ACC112 (cell line): ENCODE measurements around the gene GABBR2.

Experiments used
- H2AFZ ChIP-seq: fragments of 200-600 bp; sonication (generic); one replicate; pipeline ENCODE4 v1.6.0; 2017; ENCODE audit warnings: antibody characterized with exemption, low read length; ENCODE audit not compliant: unreplicated experiment
- H3K27ac ChIP-seq: fragments of 200-600 bp; sonication (generic); 2 replicates; pipeline ENCODE4 v1.5.1; 2014; ENCODE audit warnings: low read depth, mild to moderate bottlenecking, antibody characterized with exemption, low read length, moderate library complexity
- H3K27me3 ChIP-seq: fragments of 200-600 bp; sonication (generic); 2 replicates; pipeline ENCODE4 v1.6.1; 2014; ENCODE audit warnings: mild to moderate bottlenecking, antibody characterized with exemption, low read length, moderate library complexity, mixed read lengths; ENCODE audit not compliant: insufficient read depth
- H3K36me3 ChIP-seq: fragments of 200-600 bp; sonication (generic); 2 replicates; pipeline ENCODE4 v1.6.1; 2016; ENCODE audit warnings: mild to moderate bottlenecking, antibody characterized with exemption, low read length, moderate library complexity, mixed read lengths; ENCODE audit not compliant: insufficient read depth
- H3K4me1 ChIP-seq: fragments of 200-600 bp; sonication (generic); one replicate; pipeline ENCODE4 v1.6.1; 2016; ENCODE audit warnings: low read length, mixed read lengths; ENCODE audit not compliant: insufficient read depth, unreplicated experiment, control insufficient read depth
- H3K4me3 ChIP-seq: fragments of 200-600 bp; sonication (generic); 2 replicates; pipeline ENCODE4 v1.5.1; 2014; ENCODE audit warnings: mild to moderate bottlenecking, low read depth, low read length
- H3K79me2 ChIP-seq: fragments of 200-600 bp; sonication (generic); one replicate; pipeline ENCODE4 v1.6.0; 2016; ENCODE audit warnings: low read length; ENCODE audit not compliant: control insufficient read depth, unreplicated experiment, insufficient read depth

The GABBR2 gene

GRCh38 chr9:98445576-98445975 lies 263.2 kb downstream of the GABBR2 start:
- no peak overlapping the region for H3K4me3 ChIP-seq
- H3K79me2 ChIP-seq: no peaks in the 10 kb centered on the region
- H2AFZ ChIP-seq: no peak overlapping the region
- H3K27me3 ChIP-seq: no peaks in the 10 kb centered on the region
- peaks cover 3% of the 10 kb centered on the region for H3K4me1 ChIP-seq
- H3K36me3 ChIP-seq: no peaks in the 10 kb centered on the region
- no peak overlapping the region for H3K27ac ChIP-seq

- H3K4me1 ChIP-seq: no peaks in the 10 kb centered on the region
- no peaks in the 10 kb centered on the region for H3K79me2 ChIP-seq
- no peak overlapping the region for H3K4me3 ChIP-seq
- H3K27me3 ChIP-seq: no peaks in the 10 kb centered on the region
- no peak overlapping the region for H2AFZ ChIP-seq
- H3K27ac ChIP-seq: no peak overlapping the region
- H3K36me3 ChIP-seq: no peaks in the 10 kb centered on the region
Observed at GRCh38 chr9:98444601-98445000, 264.1 kb downstream of the GABBR2 start.

GRCh38 chr9:98442541-98442940 lies 266.2 kb downstream of the GABBR2 start:
- Histone ChIP-seq H2AFZ (no peak overlapping the region), H3K79me2 (no peaks in the 10 kb centered on the region), H3K36me3 (no peaks in the 10 kb centered on the region), H3K27ac (no peak overlapping the region), H3K27me3 (no peaks in the 10 kb centered on the region), H3K4me3 (no peak overlapping the region), H3K4me1 (no peaks in the 10 kb centered on the region)

- H3K4me3 ChIP-seq: no peak overlapping the region
- H2AFZ ChIP-seq: no peak overlapping the region
- H3K4me1 ChIP-seq: no peaks in the 10 kb centered on the region
- no peaks in the 10 kb centered on the region for H3K36me3 ChIP-seq
- no peak overlapping the region for H3K27ac ChIP-seq
- no peaks in the 10 kb centered on the region for H3K79me2 ChIP-seq
- no peaks in the 10 kb centered on the region for H3K27me3 ChIP-seq
Observed at GRCh38 chr9:98442114-98442513, 266.6 kb downstream of the GABBR2 start.

- no peaks in the 10 kb centered on the region for H3K4me1 ChIP-seq
Observed at GRCh38 chr9:98438666-98439065, 270.1 kb downstream of the GABBR2 start.

GRCh38 chr9:98437458-98438034 lies 271.2 kb downstream of the GABBR2 start:
- no peak overlapping the region for H2AFZ ChIP-seq
- H3K27me3 ChIP-seq: no peaks in the 10 kb centered on the region

More at GRCh38 chr9:98438666-98439065, 270.1 kb downstream of the GABBR2 start:
- Histone ChIP-seq H3K27ac (no peak overlapping the region), H3K79me2 (no peaks in the 10 kb centered on the region), H2AFZ (no peak overlapping the region), H3K27me3 (no peaks in the 10 kb centered on the region), H3K4me3 (no peak overlapping the region), H3K36me3 (no peaks in the 10 kb centered on the region)

GRCh38 chr9:98432960-98433359 lies 275.8 kb downstream of the GABBR2 start:
- Histone ChIP-seq H2AFZ (no peak overlapping the region), H3K36me3 (no peaks in the 10 kb centered on the region), H3K79me2 (no peaks in the 10 kb centered on the region), H3K4me3 (no peak overlapping the region), H3K27ac (no peak overlapping the region), H3K4me1 (peaks cover 12% of the 10 kb centered on the region), H3K27me3 (no peaks in the 10 kb centered on the region)

More at GRCh38 chr9:98437458-98438034, 271.2 kb downstream of the GABBR2 start:
- H3K79me2 ChIP-seq: no peaks in the 10 kb centered on the region
- no peaks in the 10 kb centered on the region for H3K36me3 ChIP-seq
- no peak overlapping the region for H3K4me3 ChIP-seq
- no peak overlapping the region for H3K27ac ChIP-seq
- H3K4me1 ChIP-seq: no peaks in the 10 kb centered on the region

- no peaks in the 10 kb centered on the region for H3K36me3 ChIP-seq
- peaks cover 15% of the 10 kb centered on the region for H3K4me1 ChIP-seq
- H3K27ac ChIP-seq: no peak overlapping the region
- no peak overlapping the region for H2AFZ ChIP-seq
- H3K4me3 ChIP-seq: no peak overlapping the region
- no peaks in the 10 kb centered on the region for H3K79me2 ChIP-seq
- H3K27me3 ChIP-seq: no peaks in the 10 kb centered on the region
Observed at GRCh38 chr9:98432134-98432533, 276.6 kb downstream of the GABBR2 start.

GRCh38 chr9:98430535-98431292 lies 278.0 kb downstream of the GABBR2 start:
- Histone ChIP-seq H3K36me3 (no peaks in the 10 kb centered on the region), H2AFZ (no peak overlapping the region), H3K4me1 (peaks cover 17% of the 10 kb centered on the region), H3K27ac (no peak overlapping the region), H3K79me2 (no peaks in the 10 kb centered on the region), H3K27me3 (no peaks in the 10 kb centered on the region), H3K4me3 (no peak overlapping the region)

- Histone ChIP-seq H3K27ac (no peak overlapping the region), H3K79me2 (no peaks in the 10 kb centered on the region), H3K4me3 (no peak overlapping the region), H3K27me3 (no peaks in the 10 kb centered on the region), H2AFZ (no peak overlapping the region), H3K36me3 (no peaks in the 10 kb centered on the region), H3K4me1 (peaks cover 17% of the 10 kb centered on the region)
Observed at GRCh38 chr9:98429613-98430012, 279.1 kb downstream of the GABBR2 start.

GRCh38 chr9:98428454-98428853 lies 280.3 kb downstream of the GABBR2 start:
- H3K4me3 ChIP-seq: no peak overlapping the region
- no peak overlapping the region for H2AFZ ChIP-seq
- H3K4me1 ChIP-seq: peaks cover 17% of the 10 kb centered on the region

More at GRCh38 chr9:98428454-98428853, 280.3 kb downstream of the GABBR2 start:
- no peaks in the 10 kb centered on the region for H3K27me3 ChIP-seq
- no peak overlapping the region for H3K27ac ChIP-seq
- no peaks in the 10 kb centered on the region for H3K36me3 ChIP-seq
- H3K79me2 ChIP-seq: no peaks in the 10 kb centered on the region
